ENCODE data around the gene SRSF3. TPM values are rescaled to one million over a fixed set of nuclear protein-coding genes. Genes with fewer than 3 reads are reported as not detected.
A peak's percentile ranks its signal among the peaks of the same experiment; 100 is the strongest.

SRSF3 gene
- total RNA-seq, 4 donors from 2014 or later, result 98.8 to 239 (median 179) TPM

GRCh38 chr6:36618366-36619355 lies 24.5 kb downstream of the SRSF3 start:
- Histone ChIP-seq H3K4me3 (no peak overlapping the region), H3K36me3 (no peaks in the 10 kb centered on the region), H3K27me3 (no peaks in the 10 kb centered on the region), H3K4me1 (peaks cover 0 to 6% of the 10 kb centered on the region in 2 donors), H3K9me3 (no peaks in the 10 kb centered on the region), H3K27ac (no peak overlapping the region)
- DNase-seq, result no peak
- TF ChIP-seq CTCF (IDR thresholded peaks at IDR 0.05), result no peak
- TF ChIP-seq POLR2A (IDR thresholded peaks at IDR 0.05), result no peak
- intact Hi-C loops (cut with DNase I; ENCODE audit: low total_unique reads), result no loop called here

GRCh38 chr6:36621371-36621855 lies 27.3 kb downstream of the SRSF3 start:
- no peaks in the 10 kb centered on the region for H3K36me3 ChIP-seq
- DNase-seq, result no peak
- intact Hi-C loops (cut with DNase I; ENCODE audit: low total_unique reads), result loop anchor here (5.0 kb wide), 1 partner anchor 61 kb away; no protein-coding TSS in a partner anchor
- TF ChIP-seq CTCF (IDR thresholded peaks at IDR 0.05) (no peak), POLR2A (IDR thresholded peaks at IDR 0.05) (no peak)
- peaks cover 6 to 15% of the 10 kb centered on the region in 2 donors for H3K4me1 ChIP-seq
- no peaks in the 10 kb centered on the region for H3K9me3 ChIP-seq
- no peaks in the 10 kb centered on the region for H3K27me3 ChIP-seq
- H3K27ac ChIP-seq, result no peak overlapping the region
- no peak overlapping the region for H3K4me3 ChIP-seq

GRCh38 chr6:36622901-36623546 lies 28.9 kb downstream of the SRSF3 start:
- Histone ChIP-seq H3K9me3 (no peaks in the 10 kb centered on the region), H3K27ac (peak overlapping the region in 1 of 2 donors; percentile 65), H3K27me3 (no peaks in the 10 kb centered on the region), H3K4me3 (no peak overlapping the region), H3K36me3 (no peaks in the 10 kb centered on the region), H3K4me1 (peaks cover 12 to 15% of the 10 kb centered on the region in 2 donors)
- TF ChIP-seq POLR2A (IDR thresholded peaks at IDR 0.05) (no peak), CTCF (IDR thresholded peaks at IDR 0.05) (no peak)
- intact Hi-C loops (cut with DNase I; ENCODE audit: low total_unique reads), result loop anchor here (5.0 kb wide), 1 partner anchor 59 kb away; no protein-coding TSS in a partner anchor
- DNase-seq, result no peak

- no peaks in the 10 kb centered on the region for H3K27me3 ChIP-seq
- H3K36me3 ChIP-seq, result no peaks in the 10 kb centered on the region
- peak overlapping the region; percentile 65 to 67 for H3K27ac ChIP-seq
- no peaks in the 10 kb centered on the region for H3K9me3 ChIP-seq
- DNase-seq, result peak; percentile 88 to 91
- no peak overlapping the region for H3K4me3 ChIP-seq
- H3K4me1 ChIP-seq, result peaks cover 15 to 19% of the 10 kb centered on the region in 2 donors
- TF ChIP-seq CTCF (IDR thresholded peaks at IDR 0.05) (peak; percentile 73 to 90 (median 82)), POLR2A (IDR thresholded peaks at IDR 0.05) (no peak)
- intact Hi-C loops (cut with DNase I; ENCODE audit: low total_unique reads), result loop anchor here (5.0 kb wide), 1 partner anchor 58 kb away; no protein-coding TSS in a partner anchor
These were observed 29.6 kb downstream of the SRSF3 start for GRCh38 chr6:36623547-36624459.

All from uterus (tissue), 4 donors.